Loucy (cell line): ENCODE results near the gene MUTYH.

ENCODE experiments used
- CTCF ChIP-seq: fragments of 200-600 bp; sonication (generic); conservative IDR thresholded peaks from 2 replicates; pipeline ENCODE4 v1.5.1; 2014; ENCODE audit warnings: mild to moderate bottlenecking, antibody characterized with exemption, low read length
- EZH2phosphoT487 ChIP-seq: fragments of 200-600 bp; IDR thresholded peaks from 2 replicates; pipeline ENCODE4 v1.6.1; 2018; ENCODE audit warnings: antibody characterized with exemption, mild to moderate bottlenecking, moderate library complexity, borderline replicate concordance

- TF ChIP-seq CTCF (no peak), EZH2phosphoT487 (no peak)
These were observed 18.8 kb downstream of the MUTYH start for GRCh38 chr1:45321444-45321843.
